Right cardiac atrium (tissue), 5 donors: ENCODE data around the gene CNTNAP2. TPM values are rescaled to one million over a fixed set of nuclear protein-coding genes. Genes with fewer than 3 reads are reported as not detected.

Experiments used
- ATAC-seq, 2 donors: fragments of 200-7000 bp; cut with Tn5 transposase; one replicate each; pipeline versions ENCODE4 v1.8.0 to v1.9.1; 2020; ENCODE audit warnings: moderate library complexity in 2 of 2, mild to moderate bottlenecking in 1 of 2
- DNase-seq, 3 donors: peaks; one replicate each; pipeline ENCODE4 v3.0.0-alpha.2; 2020
- H3K27ac ChIP-seq: one replicate; pipeline ENCODE4 v1.5.1; 2013; ENCODE audit warnings: mild to moderate bottlenecking, low read length, control low read depth, moderate library complexity
- H3K27me3 ChIP-seq: one replicate; pipeline ENCODE4 v1.6.1; 2013; ENCODE audit not compliant: control insufficient read depth, insufficient read depth
- H3K4me1 ChIP-seq: one replicate; pipeline ENCODE4 v1.6.1; 2013; ENCODE audit warnings: low read length; ENCODE audit not compliant: control insufficient read depth, insufficient read depth
- H3K4me3 ChIP-seq: one replicate; pipeline ENCODE4 v1.5.1; 2013; ENCODE audit warnings: low read length, control low read depth
- H3K9me3 ChIP-seq: one replicate; pipeline ENCODE4 v1.6.1; 2013; ENCODE audit warnings: low read length; ENCODE audit not compliant: control insufficient read depth
- WGBS: extraction: QIAGEN DNeasy Blood & Tissue Kit; methylation state at CpG from one replicate; pipeline ENCODE4 v1.1.7; 2013; 5-methylcytosine and 5-hydroxymethylcytosine counted together
- intact Hi-C, 4 donors: fragments of 100-400 bp; cut with DNase I; formaldehyde crosslinking; loops; one replicate each; pipeline versions ENCODE4 v1.11.0 to v1.14.0; 2022 to 2023
- polyA plus RNA-seq: library from polyadenylated mRNA; stranded (reverse); fragments of 200-250 nt; gene quantifications from one replicate; pipeline ENCODE4 v1.2.3, GENCODE V29; 2013
- total RNA-seq, 4 donors: library from RNA; stranded (reverse); fragmentation: NEBNext Ultra II Directional; extraction: Animal tissue kit (Norgen Biotek cat#: 25700); gene quantifications; one replicate each; pipeline ENCODE4 v1.2.1, GENCODE V29; 2021
- donor health status: healthy with polysubstance abuse.
- donor health status: DM: no; HTN: yes; CAD: no.
- donor health status: DM: no; HTN: no; CAD: no.
- donor health status: DM: no; HTN: yes; CAD: no; lungs with severe emphysema.
- donor health status: DM: yes; HTN: yes; CAD: no.

The CNTNAP2 gene
- total and polyA plus RNA-seq, 5 donors, result 0.23 to 1.7 (median 0.91) TPM; not detected in 1

DNA sequence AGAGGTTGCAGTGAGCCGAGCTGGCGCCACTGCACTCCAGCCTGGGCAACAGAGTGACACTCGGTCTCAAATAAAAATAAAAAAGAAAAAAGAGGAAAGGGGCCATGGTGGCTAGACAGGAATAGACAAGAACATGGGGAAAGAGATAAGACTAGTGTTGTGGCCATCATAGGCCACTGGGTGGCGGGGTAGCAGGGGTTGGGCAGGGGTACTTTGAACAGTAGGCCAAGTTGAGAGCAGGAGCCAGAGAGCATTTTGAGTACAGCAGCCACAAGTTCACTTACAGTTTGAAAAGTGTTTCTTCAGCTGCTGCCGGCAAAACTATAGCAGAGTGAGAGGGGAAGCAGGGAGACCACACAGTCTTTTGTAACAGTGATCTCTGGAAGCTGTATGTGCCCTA lies 656.0 kb downstream of the CNTNAP2 start:
- intact Hi-C loops, result no loop called here
- DNase-seq (no peak), ATAC-seq (no peak)
- Histone ChIP-seq H3K9me3 (no peaks in the 10 kb centered on the region), H3K4me1 (no peaks in the 10 kb centered on the region), H3K4me3 (no peak overlapping the region), H3K27me3 (no peaks in the 10 kb centered on the region), H3K27ac (no peak overlapping the region)
- WGBS, result 63% methylated on average over 5 of the region's 5 CpGs

GRCh38 chr7:146773506-146773905 lies 656.9 kb downstream of the CNTNAP2 start:
- H3K9me3 ChIP-seq, result no peaks in the 10 kb centered on the region
- 91% methylated on average over 5 of the region's 5 CpGs for WGBS
- no peak overlapping the region for H3K4me3 ChIP-seq
- intact Hi-C loops, result no loop called here
- ATAC-seq (no peak), DNase-seq (no peak)
- no peak overlapping the region for H3K27ac ChIP-seq
- H3K27me3 ChIP-seq, result no peaks in the 10 kb centered on the region
- H3K4me1 ChIP-seq, result no peaks in the 10 kb centered on the region

- peak in 2 of 3 donors; percentile 13 to 62 for DNase-seq
- intact Hi-C loops, result no loop called here
- H3K4me3 ChIP-seq, result no peak overlapping the region
- H3K27me3 ChIP-seq, result no peaks in the 10 kb centered on the region
- H3K9me3 ChIP-seq, result no peaks in the 10 kb centered on the region
- H3K4me1 ChIP-seq, result no peaks in the 10 kb centered on the region
- ATAC-seq, result peak in 1 of 2 donors; percentile 68
- H3K27ac ChIP-seq, result no peak overlapping the region
- 64% methylated on average over 12 of the region's 12 CpGs for WGBS
These were observed 664.9 kb downstream of the CNTNAP2 start for GRCh38 chr7:146781352-146782116.

DNA sequence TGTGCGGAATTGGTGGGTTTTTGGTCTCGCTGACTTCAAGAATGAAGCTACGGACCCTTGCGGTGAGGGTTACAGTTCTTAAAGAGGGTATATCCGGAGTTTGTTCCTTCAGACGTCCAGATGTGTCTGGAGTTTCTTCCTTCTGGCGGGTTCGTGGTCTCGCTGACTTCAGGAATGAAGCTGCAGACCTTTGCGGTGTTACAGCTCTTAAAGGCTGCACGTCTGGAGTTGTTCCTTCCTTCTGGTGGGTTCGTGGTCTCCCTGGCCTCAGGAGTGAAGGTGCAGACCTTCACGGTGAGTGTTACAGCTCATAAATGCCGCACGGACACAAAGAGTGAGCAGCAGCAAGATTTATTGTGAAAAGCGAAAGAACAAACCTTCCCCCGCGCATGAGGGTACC lies 670.7 kb downstream of the CNTNAP2 start:
- Histone ChIP-seq H3K4me1 (no peaks in the 10 kb centered on the region), H3K27ac (no peak overlapping the region), H3K9me3 (no peaks in the 10 kb centered on the region), H3K4me3 (no peak overlapping the region), H3K27me3 (no peaks in the 10 kb centered on the region)
- DNase-seq, result no peak
- no peak for ATAC-seq
- intact Hi-C loops, result no loop called here
- WGBS, result 88% methylated on average over 18 of the region's 18 CpGs

DNA sequence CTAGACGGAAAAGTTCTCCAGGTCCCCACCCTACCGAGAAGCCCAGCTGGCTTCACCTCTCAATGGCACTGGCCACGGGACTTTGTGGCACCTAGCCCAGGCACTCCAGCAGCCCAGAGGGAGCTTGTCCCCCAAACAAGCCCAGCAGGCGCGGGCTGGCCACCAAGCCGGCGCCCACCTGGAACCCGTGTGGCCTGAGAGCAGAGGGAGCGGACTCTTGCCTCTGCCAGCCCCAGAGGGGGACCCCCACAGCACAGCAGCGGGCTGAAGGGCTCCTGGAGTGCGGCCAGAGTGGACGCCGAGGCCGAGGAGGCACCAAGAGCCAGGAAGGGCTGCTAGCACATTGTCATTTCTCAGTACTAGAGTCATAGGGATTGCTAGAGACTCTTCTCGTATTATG lies 671.4 kb downstream of the CNTNAP2 start:
- Histone ChIP-seq H3K4me1 (no peaks in the 10 kb centered on the region), H3K4me3 (no peak overlapping the region), H3K9me3 (no peaks in the 10 kb centered on the region), H3K27me3 (no peaks in the 10 kb centered on the region), H3K27ac (no peak overlapping the region)
- WGBS, result 92% methylated on average over 15 of the region's 15 CpGs
- intact Hi-C loops, result no loop called here
- ATAC-seq (no peak), DNase-seq (peak in 1 of 3 donors; percentile 44)

GRCh38 chr7:146791344-146792285 lies 675.0 kb downstream of the CNTNAP2 start:
- Histone ChIP-seq H3K27ac (no peak overlapping the region), H3K9me3 (no peaks in the 10 kb centered on the region), H3K27me3 (no peaks in the 10 kb centered on the region), H3K4me3 (no peak overlapping the region), H3K4me1 (no peaks in the 10 kb centered on the region)
- intact Hi-C loops, result no loop called here
- no peak for DNase-seq
- WGBS, result 36% methylated on average over 7 of the region's 7 CpGs
- ATAC-seq, result no peak

DNA sequence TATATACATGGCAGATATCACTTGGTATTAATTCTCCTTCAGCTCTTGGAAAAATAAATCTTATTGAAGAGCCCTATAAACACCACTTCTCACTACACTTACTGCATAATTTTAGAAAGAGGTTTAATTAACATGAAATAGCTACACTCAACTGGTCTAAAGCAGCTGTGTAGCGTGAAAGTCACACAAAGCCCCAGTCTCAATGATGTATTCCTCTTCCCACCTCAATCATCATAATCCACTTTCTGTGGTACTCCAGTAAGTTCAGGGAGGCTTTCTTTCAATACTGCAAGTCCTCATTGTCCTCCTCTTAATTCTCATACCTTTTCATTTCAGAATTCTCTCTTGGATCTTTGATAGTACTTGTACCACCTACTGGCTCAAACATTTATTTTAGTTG lies 688.0 kb downstream of the CNTNAP2 start:
- H3K9me3 ChIP-seq, result no peaks in the 10 kb centered on the region
- H3K4me3 ChIP-seq, result no peak overlapping the region
- no peak for ATAC-seq
- no peak overlapping the region for H3K27ac ChIP-seq
- 86% methylated on average over 1 of the region's 1 CpG for WGBS
- H3K4me1 ChIP-seq, result no peaks in the 10 kb centered on the region
- DNase-seq, result no peak
- intact Hi-C loops, result no loop called here
- H3K27me3 ChIP-seq, result no peaks in the 10 kb centered on the region

GRCh38 chr7:146805082-146805481 lies 688.5 kb downstream of the CNTNAP2 start:
- Histone ChIP-seq H3K27ac (no peak overlapping the region), H3K4me3 (no peak overlapping the region), H3K9me3 (no peaks in the 10 kb centered on the region), H3K4me1 (no peaks in the 10 kb centered on the region), H3K27me3 (no peaks in the 10 kb centered on the region)
- WGBS, result 82% methylated on average over 1 of the region's 1 CpG
- intact Hi-C loops, result no loop called here
- DNase-seq, result no peak
- ATAC-seq, result no peak

DNA sequence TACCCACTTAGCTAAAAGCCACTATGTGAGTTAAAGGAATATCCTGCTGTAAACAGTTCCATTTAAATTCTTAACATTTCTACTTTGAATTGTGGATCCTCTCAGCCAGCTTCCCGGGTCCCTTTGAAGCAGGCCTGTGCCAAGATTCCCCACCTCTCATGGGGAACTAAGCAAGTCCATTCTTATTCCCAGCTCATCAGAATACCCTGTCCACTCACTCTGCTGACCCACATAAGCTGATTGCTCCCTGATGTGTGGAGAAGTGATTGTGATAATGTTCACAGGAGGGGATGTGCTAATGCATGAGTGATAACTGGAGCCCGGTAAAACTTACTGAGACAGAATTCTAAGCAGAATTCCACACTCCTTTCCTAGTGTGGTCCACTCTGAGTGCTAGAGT lies 709.7 kb downstream of the CNTNAP2 start:
- WGBS, result 17% methylated on average over 2 of the region's 2 CpGs
- Histone ChIP-seq H3K4me1 (no peaks in the 10 kb centered on the region), H3K27ac (no peak overlapping the region), H3K27me3 (no peaks in the 10 kb centered on the region), H3K9me3 (no peaks in the 10 kb centered on the region), H3K4me3 (no peak overlapping the region)
- ATAC-seq, result no peak
- no peak for DNase-seq
- intact Hi-C loops, result no loop called here

GRCh38 chr7:146830686-146831085 lies 714.1 kb downstream of the CNTNAP2 start:
- no peak overlapping the region for H3K4me3 ChIP-seq
- H3K27ac ChIP-seq, result no peak overlapping the region
- H3K27me3 ChIP-seq, result no peaks in the 10 kb centered on the region
- H3K9me3 ChIP-seq, result no peaks in the 10 kb centered on the region
- ATAC-seq (no peak), DNase-seq (no peak)
- 88% methylated on average over 3 of the region's 3 CpGs for WGBS
- intact Hi-C loops, result no loop called here
- no peaks in the 10 kb centered on the region for H3K4me1 ChIP-seq

GRCh38 chr7:146831875-146832274 lies 715.3 kb downstream of the CNTNAP2 start:
- intact Hi-C loops, result no loop called here
- H3K4me1 ChIP-seq, result no peaks in the 10 kb centered on the region
- no peak overlapping the region for H3K27ac ChIP-seq
- ATAC-seq, result no peak
- H3K27me3 ChIP-seq, result no peaks in the 10 kb centered on the region
- 76% methylated on average over 2 of the region's 2 CpGs for WGBS
- DNase-seq, result no peak
- H3K9me3 ChIP-seq, result no peaks in the 10 kb centered on the region
- H3K4me3 ChIP-seq, result no peak overlapping the region
